ENCODE results near the gene HMG20A. TPM values are rescaled to one million over a fixed set of nuclear protein-coding genes. Genes with fewer than 3 reads are reported as not detected.

HMG20A gene
- 61.7 and 65.1 TPM in 2 replicates for total RNA-seq (2022)
- percentile 92 among the genes with signal in this experiment for Bru-seq, nascent RNA
- BruChase-seq, experiment 1, labeled RNA remaining after a 6-hour chase, result percentile 77 among the genes with signal in this experiment
- percentile 84 among the genes with signal in this experiment for BruChase-seq, experiment 2, labeled RNA remaining after a 2-hour chase
- long read RNA-seq, full-length matches to known transcripts, result 52 of 61 reads
- long read RNA-seq, partial matches to known transcripts, result 6 of 61 reads
- long read RNA-seq, other reads (novel, unspliced or antisense), result 3 of 61 reads

DNA sequence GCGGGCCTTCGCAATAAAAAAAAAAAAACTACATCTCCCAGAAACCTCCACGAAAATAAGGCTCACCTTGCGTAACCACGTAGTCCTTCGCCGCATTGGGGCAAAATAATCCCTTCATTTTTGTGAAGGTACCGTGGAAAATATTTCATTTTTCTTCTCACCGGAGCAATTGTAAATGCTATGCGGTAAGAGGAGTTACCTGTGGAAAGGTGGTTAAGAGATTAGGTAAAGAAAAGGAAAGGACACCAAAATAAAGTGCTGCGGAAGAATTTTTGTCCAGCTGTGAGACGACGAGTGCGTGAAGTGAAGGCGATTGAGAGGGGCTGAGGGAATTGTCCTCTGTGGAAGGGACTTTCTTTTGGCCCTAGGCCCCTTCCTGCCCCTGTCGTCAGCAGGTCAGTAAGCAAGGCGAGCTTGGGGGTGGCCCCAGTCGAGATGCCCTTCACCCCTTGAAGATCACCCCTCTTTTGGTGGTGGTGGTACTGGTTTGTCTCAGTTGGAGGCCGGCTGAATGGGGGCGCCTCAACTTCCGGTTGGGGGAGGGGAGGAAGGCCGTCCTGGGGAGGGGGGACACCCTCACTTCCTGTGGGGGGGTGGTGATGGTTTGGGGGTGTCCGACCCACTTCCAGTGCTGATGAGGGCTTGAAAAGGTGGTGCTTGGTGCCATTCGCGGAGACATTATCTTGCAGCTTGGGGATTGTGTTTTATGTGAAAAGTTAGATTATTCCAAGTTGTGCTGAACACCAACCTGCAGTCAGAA is at the start of gene HMG20A:
Gene HMG20A, plus strand, starts transcription at position 279 of the 760 bp plus-strand sequence. CDS start 37,520 bp downstream, outside the sequence.
- CTCF ChIA-PET, result interaction anchor here (0.7 to 2.6 kb wide), 4 partner anchors 86 to 302 kb away, joined by 3 to 8 read pairs (median 6); no protein-coding TSS in a partner anchor
- TF ChIP-seq, protein P1, sequence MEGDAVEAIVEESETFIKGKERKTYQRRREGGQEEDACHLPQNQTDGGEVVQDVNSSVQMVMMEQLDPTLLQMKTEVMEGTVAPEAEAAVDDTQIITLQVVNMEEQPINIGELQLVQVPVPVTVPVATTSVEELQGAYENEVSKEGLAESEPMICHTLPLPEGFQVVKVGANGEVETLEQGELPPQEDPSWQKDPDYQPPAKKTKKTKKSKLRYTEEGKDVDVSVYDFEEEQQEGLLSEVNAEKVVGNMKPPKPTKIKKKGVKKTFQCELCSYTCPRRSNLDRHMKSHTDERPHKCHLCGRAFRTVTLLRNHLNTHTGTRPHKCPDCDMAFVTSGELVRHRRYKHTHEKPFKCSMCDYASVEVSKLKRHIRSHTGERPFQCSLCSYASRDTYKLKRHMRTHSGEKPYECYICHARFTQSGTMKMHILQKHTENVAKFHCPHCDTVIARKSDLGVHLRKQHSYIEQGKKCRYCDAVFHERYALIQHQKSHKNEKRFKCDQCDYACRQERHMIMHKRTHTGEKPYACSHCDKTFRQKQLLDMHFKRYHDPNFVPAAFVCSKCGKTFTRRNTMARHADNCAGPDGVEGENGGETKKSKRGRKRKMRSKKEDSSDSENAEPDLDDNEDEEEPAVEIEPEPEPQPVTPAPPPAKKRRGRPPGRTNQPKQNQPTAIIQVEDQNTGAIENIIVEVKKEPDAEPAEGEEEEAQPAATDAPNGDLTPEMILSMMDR (IDR thresholded peaks at IDR 0.05; ENCODE audit: unreplicated experiment), result no peak
- Mint-ChIP-seq H3K9me3 (ENCODE audit: low read depth, unreplicated experiment) (no peaks in the 10 kb centered on the region), H3K4me3 (ENCODE audit: low read depth, unreplicated experiment) (peak within 1 kb of the TSS; percentile 85), H3K27ac (ENCODE audit: unreplicated experiment) (peak within 1 kb of the TSS; percentile 92), H3K36me3 (ENCODE audit: insufficient read depth, unreplicated experiment) (peaks cover 44% of the 10 kb centered on the region), H3K27me3 (ENCODE audit: unreplicated experiment) (no peaks in the 10 kb centered on the region), H3K4me1 (ENCODE audit: low read depth, unreplicated experiment) (peaks cover 35% of the 10 kb centered on the region)
- peak; percentile 67 for DNase-seq
- intact Hi-C loops (cut with micrococcal nuclease; ENCODE audit: unreplicated experiment), result loop anchor here (2.0 to 5.0 kb wide), 2 partner anchors 76 to 122 kb away; no protein-coding TSS in a partner anchor
- BruUV-seq (replicated peaks), result no TSS peak

DNA sequence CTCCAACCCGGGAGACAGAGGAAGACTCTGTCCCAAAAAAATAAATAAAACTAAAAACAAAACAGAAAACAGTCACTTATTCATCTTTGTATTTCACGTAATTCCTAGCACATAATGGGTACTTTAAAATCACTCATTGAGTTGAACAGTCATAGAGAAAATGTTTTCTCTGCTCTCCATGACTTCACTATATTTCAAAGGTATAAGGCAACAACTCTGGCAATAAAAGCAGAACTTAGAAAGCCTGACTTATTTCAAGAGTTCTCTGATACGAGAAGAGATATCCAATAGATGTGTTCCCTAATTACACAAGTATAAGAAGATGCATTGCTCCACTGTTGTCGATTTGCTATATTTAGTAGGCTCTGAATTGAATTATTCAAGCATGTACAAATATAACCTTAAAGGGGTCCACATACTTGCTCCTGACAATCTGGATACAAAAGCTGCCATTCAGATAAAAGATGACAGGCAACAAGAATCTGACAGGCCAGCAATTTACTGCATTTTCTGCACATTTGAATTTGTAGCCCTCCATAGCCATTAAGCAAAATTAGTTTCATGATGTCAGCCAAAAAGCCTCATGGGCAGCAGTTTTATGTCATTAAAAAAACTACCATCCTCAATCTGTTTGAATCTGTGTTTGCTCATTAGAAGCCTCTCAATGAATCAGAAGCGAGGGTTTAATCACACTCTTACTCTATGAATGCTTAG is 48.7 kb upstream of the HMG20A start:
- TF ChIP-seq, protein P1 (IDR thresholded peaks at IDR 0.05; ENCODE audit: unreplicated experiment), result no peak
- DNase-seq, result no peak
- Mint-ChIP-seq H3K36me3 (ENCODE audit: insufficient read depth, unreplicated experiment) (no peaks in the 10 kb centered on the region), H3K4me1 (ENCODE audit: low read depth, unreplicated experiment) (peaks cover 8% of the 10 kb centered on the region), H3K9me3 (ENCODE audit: low read depth, unreplicated experiment) (no peaks in the 10 kb centered on the region), H3K27me3 (ENCODE audit: unreplicated experiment) (no peaks in the 10 kb centered on the region), H3K4me3 (ENCODE audit: low read depth, unreplicated experiment) (no peak overlapping the region), H3K27ac (ENCODE audit: unreplicated experiment) (no peak overlapping the region)
- CTCF ChIA-PET, result interaction anchor here (1.2 kb wide), 1 partner anchor 26 kb away, joined by 3 read pairs; no protein-coding TSS in a partner anchor
- intact Hi-C loops (cut with micrococcal nuclease; ENCODE audit: unreplicated experiment), result no loop called here
- BruUV-seq (replicated peaks), result no TSS peak

DNA sequence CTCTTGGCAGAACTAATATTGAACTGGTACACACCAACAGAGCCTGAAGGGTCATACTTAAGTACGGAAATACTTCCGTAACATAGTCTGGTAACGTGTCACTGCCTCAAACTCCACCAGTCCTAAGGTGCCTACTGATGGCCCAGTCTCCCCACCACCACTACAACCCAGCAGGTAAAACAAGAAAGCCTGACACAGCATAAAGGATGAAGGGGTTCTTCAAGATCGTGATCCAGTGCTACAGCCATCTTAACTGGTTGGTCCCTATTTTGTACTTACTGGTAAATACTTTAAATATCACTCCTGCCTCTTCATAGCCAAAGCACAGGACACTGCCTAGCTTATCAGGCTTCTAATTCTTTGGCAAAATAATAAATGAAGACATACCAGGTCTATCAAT is 47.2 kb upstream of the HMG20A start:
- Mint-ChIP-seq H3K4me3 (ENCODE audit: low read depth, unreplicated experiment) (no peak overlapping the region), H3K4me1 (ENCODE audit: low read depth, unreplicated experiment) (peaks cover 8% of the 10 kb centered on the region), H3K9me3 (ENCODE audit: low read depth, unreplicated experiment) (no peaks in the 10 kb centered on the region), H3K27ac (ENCODE audit: unreplicated experiment) (no peak overlapping the region), H3K36me3 (ENCODE audit: insufficient read depth, unreplicated experiment) (no peaks in the 10 kb centered on the region), H3K27me3 (ENCODE audit: unreplicated experiment) (no peaks in the 10 kb centered on the region)
- CTCF ChIA-PET, result interaction anchor here (0.6 kb wide), 1 partner anchor 76 kb away, joined by 4 read pairs; no protein-coding TSS in a partner anchor
- no peak for DNase-seq
- intact Hi-C loops (cut with micrococcal nuclease; ENCODE audit: unreplicated experiment), result no loop called here
- TF ChIP-seq, protein P1 (IDR thresholded peaks at IDR 0.05; ENCODE audit: unreplicated experiment), result no peak
- BruUV-seq (replicated peaks), result no TSS peak

DNA sequence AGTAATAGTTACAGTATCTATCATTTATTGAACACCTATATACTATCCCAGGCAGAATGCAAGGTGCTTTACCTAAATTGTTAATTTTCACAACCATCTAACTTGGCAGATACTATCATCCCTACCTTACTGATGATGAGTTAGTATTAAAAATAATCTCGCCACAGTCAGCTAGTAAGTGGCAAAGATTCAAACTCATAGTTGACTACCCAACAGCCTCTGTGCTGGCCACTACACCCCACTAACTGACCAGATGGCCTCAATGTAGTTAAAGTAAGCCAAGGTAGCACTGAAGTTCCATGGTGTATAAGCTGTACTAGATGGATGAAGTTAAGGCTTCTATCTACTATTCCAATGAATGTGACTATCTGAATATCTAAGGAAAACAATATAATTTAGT is 45.6 kb upstream of the HMG20A start:
- Mint-ChIP-seq H3K27ac (ENCODE audit: unreplicated experiment) (no peak overlapping the region), H3K36me3 (ENCODE audit: insufficient read depth, unreplicated experiment) (no peaks in the 10 kb centered on the region), H3K4me3 (ENCODE audit: low read depth, unreplicated experiment) (no peak overlapping the region), H3K27me3 (ENCODE audit: unreplicated experiment) (no peaks in the 10 kb centered on the region), H3K4me1 (ENCODE audit: low read depth, unreplicated experiment) (peaks cover 14% of the 10 kb centered on the region), H3K9me3 (ENCODE audit: low read depth, unreplicated experiment) (no peaks in the 10 kb centered on the region)
- CTCF ChIA-PET, result no interaction called here
- no TSS peak for BruUV-seq (replicated peaks)
- intact Hi-C loops (cut with micrococcal nuclease; ENCODE audit: unreplicated experiment), result no loop called here
- TF ChIP-seq, protein P1 (IDR thresholded peaks at IDR 0.05; ENCODE audit: unreplicated experiment), result no peak
- no peak for DNase-seq
